Measurements from ENCODE around the gene REG3A. TPM values are rescaled to one million over a fixed set of nuclear protein-coding genes. Genes with fewer than 3 reads are reported as not detected.

The REG3A gene
- 100 to 1,000 TPM in 1 of 3 donors, 1 to 10 TPM in 1, under 1 TPM in 1; 0.36 to 502 (median 1.2) TPM for polyA plus RNA-seq

DNA sequence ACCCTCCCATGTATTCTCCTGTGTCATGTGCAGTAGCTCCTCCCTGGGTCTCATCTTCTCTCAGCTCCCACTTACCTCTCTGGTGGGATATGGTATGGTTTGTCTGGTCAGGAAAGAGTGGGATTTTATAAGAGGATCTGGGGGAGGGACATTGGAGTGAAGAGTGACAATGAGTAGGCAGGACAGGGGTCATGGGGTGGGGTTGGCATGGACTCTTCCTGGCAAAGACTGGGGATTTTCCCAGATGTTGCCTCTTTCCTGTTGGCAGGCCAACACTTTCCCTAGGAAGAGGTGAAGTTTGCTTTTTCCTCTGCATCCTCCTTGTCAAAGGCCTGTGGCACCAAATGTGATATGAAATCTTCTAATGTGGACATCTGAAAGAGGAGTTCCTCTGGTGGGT lies at the start of gene REG3A:
Gene REG3A (minus strand): TSS at position 101 of the 400 bp plus-strand sequence. CDS start 348 bp downstream, outside the sequence.
- H3K27ac ChIP-seq (ENCODE audit: low read depth, low read length): no peak within 1 kb of the TSS

DNA sequence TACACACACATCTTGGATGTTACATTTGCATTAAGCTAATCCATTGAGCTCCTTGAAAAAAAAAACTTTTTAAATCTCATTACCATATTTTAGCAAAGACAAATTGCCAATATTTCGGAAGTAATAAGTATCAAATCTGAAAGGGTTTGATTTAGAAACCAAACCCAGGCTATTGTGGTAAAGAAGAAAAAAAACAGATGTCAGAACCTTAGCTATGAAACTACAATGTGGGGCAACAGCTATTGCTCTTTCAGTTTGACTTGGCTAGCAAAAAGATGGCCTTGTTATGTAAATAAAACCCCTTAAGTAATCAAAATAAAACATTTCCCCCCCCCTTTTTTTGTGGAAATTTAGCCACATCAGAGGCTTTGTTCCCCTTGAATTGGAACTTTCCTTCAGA lies 41.2 kb upstream of the REG3A start:
- WGBS, 3 donors: 78 to 82% (median 82%) methylated on average over 1 of the region's 1 CpG
- H3K27ac ChIP-seq (ENCODE audit: low read depth, low read length): no peak overlapping the region

DNA sequence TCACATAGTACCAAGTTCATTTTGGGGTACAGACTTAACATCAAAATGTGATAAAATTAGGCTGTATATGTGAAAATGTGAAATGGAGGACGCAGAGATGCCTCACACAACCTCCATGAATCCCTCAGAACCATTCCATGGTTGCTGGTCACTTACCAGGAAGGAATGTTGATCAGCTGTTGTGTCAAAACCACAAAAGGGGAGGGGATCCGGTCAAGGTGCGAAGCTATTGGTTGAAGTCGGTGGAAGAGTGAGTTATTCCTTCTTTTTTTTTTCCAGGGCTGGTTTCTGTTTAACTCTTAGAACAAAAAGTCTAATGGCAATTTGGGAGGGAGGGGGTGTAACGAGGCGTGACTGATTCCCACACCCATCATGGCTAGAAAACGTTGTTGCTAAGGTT lies 32.3 kb upstream of the REG3A start:
- 76 to 85% (median 78%) methylated on average over 7 of the region's 7 CpGs for WGBS, 3 donors
- no peak overlapping the region for H3K27ac ChIP-seq (ENCODE audit: low read depth, low read length)

DNA sequence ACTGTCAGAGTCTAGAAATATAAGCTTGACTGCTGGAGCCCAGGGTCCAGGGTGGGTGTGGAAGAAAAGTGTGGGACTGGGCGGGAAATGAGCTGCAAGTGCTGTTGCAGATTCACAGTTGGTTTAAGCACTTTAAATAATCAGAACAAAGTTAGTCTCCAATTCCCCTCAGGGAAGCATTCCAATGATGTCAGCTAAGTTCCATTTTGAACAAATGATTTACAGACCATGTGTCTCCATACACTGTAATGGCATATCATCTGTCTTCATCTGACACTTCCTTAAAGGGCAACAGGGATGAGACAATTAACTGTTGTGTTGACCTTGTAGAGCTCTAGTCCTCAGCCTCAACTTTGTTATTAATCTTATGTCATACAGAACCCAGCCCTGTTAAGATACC lies 31.5 kb upstream of the REG3A start:
- 65 to 96% (median 76%) methylated on average over 1 of the region's 1 CpG for WGBS, 3 donors
- no peak overlapping the region for H3K27ac ChIP-seq (ENCODE audit: low read depth, low read length)

DNA sequence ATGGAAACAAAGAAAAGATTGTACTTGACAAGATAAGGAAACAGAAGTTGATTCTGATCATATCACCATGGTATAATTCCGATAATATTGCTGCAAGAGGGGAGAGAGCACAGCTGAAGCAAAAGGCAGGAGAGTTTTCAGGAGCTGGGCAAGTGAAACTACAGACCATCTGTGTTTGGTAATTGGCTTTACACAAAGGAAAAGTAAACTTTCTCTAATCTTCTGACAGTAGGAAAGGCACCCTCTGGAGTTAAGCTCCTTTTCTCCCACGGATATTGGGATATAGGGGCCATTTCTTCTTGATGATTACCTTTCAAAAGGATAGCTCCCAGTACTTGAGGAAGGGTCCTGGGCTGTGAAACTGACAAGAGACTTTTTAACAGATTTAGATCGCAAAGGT lies 29.9 kb upstream of the REG3A start:
- 16 to 62% (median 59%) methylated on average over 3 of the region's 3 CpGs for WGBS, 3 donors
- H3K27ac ChIP-seq (ENCODE audit: low read depth, low read length): no peak overlapping the region

DNA sequence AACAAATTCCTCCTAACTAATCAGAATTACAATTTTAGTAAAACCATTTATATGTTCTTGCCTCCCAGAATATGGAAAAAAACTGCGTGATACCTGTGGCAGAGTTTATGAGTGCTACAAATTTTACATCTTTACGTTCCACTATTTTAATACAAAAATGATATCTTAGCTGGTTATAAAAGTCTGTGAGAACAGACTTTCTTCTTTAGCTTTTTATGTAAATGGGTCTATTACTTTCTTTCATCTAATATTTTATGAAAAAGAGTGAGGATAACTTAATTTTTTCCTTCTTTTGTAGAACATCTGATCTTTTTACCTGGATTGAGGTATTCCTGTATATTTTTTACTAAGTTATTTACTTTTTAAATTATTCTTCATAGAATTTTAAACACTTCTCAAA lies 22.1 kb upstream of the REG3A start:
- WGBS, 3 donors: 92 to 99% (median 93%) methylated on average over 2 of the region's 2 CpGs

DNA sequence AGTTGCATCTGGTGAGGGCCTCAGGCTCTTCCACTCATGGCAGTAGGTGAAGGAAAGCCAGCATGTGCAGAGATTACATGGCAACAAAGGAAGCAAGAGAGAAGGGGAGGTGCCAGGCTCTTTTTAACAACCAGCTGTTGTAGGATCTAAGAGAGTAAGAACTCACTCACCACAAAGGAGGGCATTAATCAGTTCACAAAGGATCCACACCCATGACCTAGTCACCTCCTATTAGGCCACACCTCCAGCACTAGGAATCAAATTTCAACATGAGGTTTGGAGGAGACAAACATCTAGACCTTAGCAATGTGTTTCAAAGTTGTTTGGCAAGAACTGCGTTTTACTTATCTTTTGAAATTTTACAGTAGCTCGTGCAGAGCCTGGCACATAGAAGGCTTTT lies 20.5 kb upstream of the REG3A start:
- H3K27ac ChIP-seq (ENCODE audit: low read depth, low read length): no peak overlapping the region
- WGBS, 3 donors: 41 to 78% (median 77%) methylated on average over 2 of the region's 2 CpGs

More for the DNA sequence above, 22.1 kb upstream of the REG3A start:
- no peak overlapping the region for H3K27ac ChIP-seq (ENCODE audit: low read depth, low read length)

DNA sequence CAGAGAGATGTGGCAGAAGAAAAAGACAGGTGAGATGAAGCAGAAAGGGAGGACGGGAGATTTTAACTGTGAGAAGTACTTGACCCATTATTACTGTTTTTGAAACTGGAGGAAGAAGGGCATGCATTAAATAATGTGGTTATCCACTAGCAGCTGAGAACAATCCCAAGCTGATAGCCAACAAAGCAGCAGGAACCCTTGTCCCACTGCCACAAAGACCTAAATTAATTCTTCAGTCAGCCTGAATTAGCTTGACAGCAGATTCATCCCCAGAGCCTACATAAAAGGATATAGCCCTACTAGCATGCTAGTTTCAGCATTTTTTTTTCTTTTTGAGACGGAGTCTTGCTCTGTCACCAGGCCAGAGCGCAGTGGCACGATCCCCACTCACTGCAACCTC lies 19.5 kb upstream of the REG3A start:
- no peak overlapping the region for H3K27ac ChIP-seq (ENCODE audit: low read depth, low read length)
- WGBS, 3 donors: 65 to 80% (median 72%) methylated on average over 4 of the region's 4 CpGs

DNA sequence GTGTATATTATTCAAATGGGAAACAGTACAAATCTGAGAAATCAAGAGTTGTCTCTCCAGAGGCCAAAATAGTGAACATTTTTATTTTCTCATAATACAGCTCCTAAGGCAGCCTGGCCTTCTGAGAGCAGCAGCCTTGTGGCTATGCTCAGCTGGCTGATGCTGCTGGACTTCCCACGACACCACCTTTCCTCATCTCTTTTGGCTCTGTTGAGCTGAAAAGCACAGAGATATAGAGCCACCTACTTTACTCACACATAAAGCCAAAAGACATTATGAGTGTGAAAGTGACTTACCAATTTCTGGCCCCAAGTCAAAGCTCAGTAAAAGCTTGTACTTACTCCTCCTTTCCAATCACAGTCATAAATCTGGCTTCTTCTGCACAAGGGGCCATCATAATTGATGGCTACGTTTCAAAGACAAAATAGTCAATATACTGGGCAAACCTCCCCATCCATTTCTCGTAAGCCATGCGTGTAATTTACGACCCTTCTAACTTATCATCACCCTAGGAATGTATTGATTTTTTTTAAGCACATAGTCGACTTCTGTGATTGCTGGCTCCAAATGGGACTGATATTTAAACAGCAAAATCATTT lies 18.6 kb upstream of the REG3A start:
- no peak overlapping the region for H3K27ac ChIP-seq (ENCODE audit: low read depth, low read length)
- 21 to 64% (median 59%) methylated on average over 6 of the region's 6 CpGs for WGBS, 3 donors

DNA sequence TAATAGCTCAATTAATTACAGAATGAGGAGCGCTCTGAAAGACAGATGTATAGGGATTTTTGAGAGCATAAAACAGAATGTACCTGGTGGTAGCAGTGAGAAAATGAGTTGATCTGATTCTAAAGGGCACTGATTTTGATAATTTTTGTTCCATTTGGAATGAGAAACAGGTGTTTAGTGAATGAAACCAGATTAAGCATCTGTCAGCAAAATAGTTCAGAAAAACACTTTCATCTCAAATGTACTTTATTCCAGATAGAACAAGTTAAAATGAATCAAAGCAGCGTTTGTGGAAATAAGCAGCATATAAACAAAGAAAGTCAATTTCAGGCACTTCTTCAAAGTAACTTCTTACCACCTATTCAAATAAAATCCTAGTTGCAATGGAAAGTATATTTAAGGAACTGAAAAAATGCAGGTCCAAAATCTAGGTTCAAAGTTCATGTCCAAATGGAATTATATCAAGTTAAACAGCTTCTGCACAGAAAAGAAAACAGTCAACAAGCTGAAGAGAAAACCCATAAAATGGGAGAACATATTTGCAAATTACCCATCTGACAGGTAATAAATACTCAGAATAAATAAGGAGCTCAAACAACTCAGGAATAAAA lies 11.9 kb upstream of the REG3A start:
- 53 to 83% (median 80%) methylated on average over 2 of the region's 2 CpGs for WGBS, 3 donors
- H3K27ac ChIP-seq (ENCODE audit: low read depth, low read length): no peak overlapping the region

DNA sequence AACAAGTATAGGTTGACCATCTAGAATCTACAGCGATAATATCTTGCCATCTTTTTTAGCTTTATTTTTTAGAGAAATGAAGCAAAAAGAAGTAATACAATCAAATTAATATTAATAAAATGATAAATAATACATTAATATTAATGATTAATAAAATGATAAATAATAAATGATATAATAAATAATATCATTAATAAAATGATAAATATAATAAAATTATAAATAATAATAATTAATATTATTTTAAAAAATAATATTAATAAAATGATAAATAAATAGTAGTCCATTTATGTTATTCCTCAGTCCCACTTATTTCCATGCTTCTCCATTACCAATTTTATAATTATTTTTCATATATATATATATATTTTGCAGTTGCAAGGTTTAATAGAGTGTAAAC lies 3.2 kb upstream of the REG3A start:
- H3K27ac ChIP-seq (ENCODE audit: low read depth, low read length): no peak overlapping the region
- 31 to 96% (median 95%) methylated on average over 1 of the region's 1 CpG for WGBS, 3 donors

DNA sequence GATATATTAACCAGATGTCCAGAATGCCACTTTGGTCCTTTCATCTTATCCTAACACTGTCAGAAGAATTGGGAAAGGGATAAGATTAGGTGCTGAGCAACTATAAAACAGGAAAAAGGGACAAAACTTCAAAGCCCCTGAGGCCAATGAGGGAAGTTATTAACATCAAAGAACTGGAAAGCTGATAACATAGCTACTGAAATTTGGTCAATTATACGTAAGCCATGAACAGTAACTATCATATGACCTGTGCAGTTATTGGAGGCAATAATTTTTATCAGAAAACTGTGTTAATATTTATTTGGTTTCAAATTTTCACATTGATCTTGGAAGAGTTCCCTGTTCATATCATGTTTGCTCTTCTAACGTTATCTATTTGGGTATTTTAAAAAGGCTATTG lies 2.6 kb upstream of the REG3A start:
- H3K27ac ChIP-seq (ENCODE audit: low read depth, low read length): no peak overlapping the region
- 16 to 61% (median 58%) methylated on average over 2 of the region's 2 CpGs for WGBS, 3 donors

DNA sequence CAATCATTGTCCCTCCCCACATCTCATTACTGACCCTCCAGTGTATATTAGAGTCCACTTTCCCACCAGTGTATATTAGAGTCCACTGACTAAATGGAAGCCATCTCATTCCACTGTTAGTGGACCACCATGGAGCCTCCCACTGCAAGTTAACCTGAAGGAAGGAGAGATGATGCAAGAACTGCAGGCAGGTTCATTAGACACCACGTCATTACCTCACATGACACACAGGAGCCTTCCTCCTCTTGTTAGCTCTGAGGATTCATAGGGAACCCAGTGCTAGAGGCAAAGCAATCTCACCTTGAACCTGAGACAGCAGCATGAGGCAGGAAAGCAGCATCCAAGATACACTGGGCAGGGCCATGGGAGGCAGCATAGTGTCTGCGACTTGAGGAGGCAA lies 523 bp downstream of the REG3A start:
- H3K27ac ChIP-seq (ENCODE audit: low read depth, low read length): no peak overlapping the region
- 64 to 85% (median 72%) methylated on average over 2 of the region's 2 CpGs for WGBS, 3 donors

DNA sequence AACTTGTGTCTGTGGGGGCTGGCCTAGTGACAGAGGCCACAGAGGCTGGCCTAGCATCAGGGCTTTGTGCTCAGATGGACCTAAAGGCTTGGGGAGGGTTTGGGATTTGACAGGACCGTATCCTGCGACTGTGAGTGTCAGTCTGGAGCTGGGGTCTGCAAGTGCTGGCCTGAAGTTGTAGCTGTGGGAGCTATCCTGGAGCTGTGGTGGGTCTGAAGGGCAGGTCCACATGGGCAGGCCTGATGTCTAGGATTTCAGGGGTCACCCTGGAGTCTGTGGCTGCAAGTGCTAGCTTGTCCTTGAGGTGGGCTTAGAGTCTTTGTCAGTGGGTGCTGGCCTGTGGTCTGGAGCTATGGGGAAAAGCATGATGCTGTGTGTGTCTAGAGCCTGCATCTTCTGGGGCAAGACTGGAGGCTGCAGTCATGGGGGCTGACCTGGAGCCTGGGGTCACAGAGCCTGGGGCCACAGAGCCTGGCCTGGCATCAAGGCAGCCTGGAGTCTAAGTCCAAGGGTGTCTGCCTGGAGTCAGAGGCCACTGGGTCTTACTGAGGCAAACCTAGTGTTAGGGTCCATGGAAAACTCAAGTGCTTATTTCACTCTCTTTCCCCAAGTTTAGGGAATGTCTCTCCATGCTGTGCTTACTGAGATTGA lies 3.6 kb downstream of the REG3A start:
- 83 to 96% (median 89%) methylated on average over 2 of the region's 2 CpGs for WGBS, 3 donors
- H3K27ac ChIP-seq (ENCODE audit: low read depth, low read length): no peak overlapping the region

DNA sequence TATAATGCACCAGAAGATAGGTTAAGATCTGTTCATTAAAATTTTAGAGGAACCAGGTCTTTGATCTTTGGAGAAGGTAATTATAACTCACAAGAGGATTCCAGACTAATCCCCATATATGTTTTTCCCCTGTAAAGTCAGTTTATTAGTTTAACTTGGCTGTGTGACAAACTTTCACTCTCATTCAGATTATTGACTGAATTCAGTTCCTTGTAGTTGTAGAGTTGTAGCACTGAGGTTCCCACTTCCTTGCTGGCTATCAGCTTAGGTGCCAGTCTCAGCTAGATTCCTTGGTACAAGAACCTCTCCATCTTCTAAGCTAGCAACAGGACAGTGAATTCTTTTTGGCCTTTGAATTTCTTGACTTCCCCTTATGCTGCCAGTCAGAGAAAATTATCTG lies 20.1 kb downstream of the REG3A start:
- H3K27ac ChIP-seq (ENCODE audit: low read depth, low read length): no peak overlapping the region

DNA sequence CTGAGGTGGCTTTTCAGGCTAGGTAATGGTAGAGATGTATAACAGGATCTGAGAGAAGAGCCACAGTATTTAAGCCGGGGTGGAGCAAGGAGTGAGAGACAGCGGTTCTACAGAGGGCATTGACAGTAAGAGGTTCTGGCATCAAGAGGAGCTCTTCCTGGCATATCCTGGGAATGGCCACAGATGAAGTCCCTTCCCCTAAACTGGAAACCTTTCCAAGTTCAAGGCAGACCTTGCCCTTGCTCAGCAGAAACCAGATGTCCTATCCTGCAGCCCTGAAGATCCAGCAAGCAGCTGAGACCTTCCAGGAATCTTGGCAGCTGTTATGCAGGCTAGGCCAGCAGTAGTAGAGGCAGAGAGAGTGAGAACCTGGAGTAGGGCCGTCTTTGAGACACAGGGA lies 21.2 kb downstream of the REG3A start:
- WGBS, 3 donors: 69 to 89% (median 80%) methylated on average over 3 of the region's 3 CpGs
- H3K27ac ChIP-seq (ENCODE audit: low read depth, low read length): no peak overlapping the region

DNA sequence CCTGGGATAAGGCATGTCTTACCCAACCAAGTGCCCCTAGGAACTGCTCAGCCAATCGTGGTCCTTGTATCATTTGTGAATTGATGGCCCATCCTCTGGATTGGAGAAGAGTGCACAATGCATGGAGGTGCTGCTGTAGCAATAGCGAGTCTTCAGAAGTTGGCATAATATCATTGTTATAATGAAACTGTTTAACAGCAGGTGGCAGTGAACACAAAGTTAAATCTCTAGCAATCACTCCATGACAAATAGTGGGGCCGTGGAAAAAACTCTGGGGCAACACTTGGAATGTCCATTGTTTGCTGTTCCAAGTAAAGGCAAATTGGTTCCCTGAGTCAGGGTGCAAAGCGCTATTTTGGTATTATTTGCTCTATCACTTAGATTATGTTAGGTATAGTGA lies 27.9 kb downstream of the REG3A start:
- 33 to 82% (median 79%) methylated on average over 4 of the region's 4 CpGs for WGBS, 3 donors
- H3K27ac ChIP-seq (ENCODE audit: low read depth, low read length): no peak overlapping the region

DNA sequence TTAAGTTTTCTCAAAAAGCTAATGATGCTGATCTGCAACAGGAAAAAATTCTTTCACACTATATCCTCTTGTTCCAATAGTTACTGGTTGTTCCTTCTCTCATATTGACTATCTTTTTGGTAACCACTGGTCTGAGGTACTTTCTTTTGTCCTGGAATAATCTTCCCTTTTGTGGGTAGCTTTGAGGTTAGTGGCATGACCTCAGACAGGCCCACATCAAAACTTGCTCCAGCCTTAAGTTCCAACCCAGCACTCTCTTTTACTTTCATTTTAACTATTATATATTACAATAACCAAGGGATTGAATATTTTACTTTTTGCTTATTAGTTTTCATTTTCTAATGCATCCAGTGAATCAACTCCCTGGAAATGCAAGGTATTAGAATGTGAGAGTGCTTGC lies 29.7 kb downstream of the REG3A start:
- no peak overlapping the region for H3K27ac ChIP-seq (ENCODE audit: low read depth, low read length)

DNA sequence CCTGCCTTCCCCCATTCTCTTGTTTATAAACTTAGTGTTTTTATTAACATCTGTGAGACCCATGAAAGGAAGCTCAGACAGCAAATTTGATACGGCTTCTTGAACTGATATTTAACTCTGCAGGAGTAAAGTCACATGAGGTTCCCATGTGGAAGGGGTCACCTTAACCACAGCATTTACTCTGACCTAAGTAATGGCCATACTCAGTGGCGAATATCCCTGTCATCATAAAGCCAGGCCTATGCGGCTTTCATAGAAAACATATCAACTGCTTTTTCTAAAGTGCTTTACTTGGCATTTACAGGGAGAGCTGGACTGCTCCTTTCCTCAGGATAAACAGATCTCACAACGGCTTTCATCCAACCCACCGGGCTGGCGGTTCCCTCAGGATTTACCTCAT lies 30.3 kb downstream of the REG3A start:
- no peak overlapping the region for H3K27ac ChIP-seq (ENCODE audit: low read depth, low read length)
- 61 to 73% (median 72%) methylated on average over 6 of the region's 6 CpGs for WGBS, 3 donors

DNA sequence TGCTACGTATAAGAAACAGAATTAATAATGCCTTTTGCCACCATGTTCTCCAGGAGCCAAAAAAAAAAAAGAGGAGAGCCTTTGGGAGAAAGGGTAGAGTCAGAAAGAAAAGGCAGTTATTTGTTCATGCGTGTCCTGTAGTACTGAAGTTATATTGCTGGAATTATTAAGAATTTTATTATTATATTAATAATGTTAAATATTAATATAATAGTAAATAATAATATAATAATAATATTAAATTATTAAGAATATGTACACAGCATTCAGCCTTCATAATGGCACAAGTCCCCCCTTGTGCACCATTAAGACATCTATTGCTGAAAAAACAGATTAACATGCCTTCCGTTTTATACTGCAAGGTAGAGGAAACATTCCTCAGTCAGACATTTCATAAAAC lies 31.1 kb downstream of the REG3A start:
- WGBS, 3 donors: 81 to 89% (median 87%) methylated on average over 3 of the region's 3 CpGs

More for the DNA sequence above, 31.1 kb downstream of the REG3A start:
- no peak overlapping the region for H3K27ac ChIP-seq (ENCODE audit: low read depth, low read length)
